Thymus (tissue), 11 donors: ENCODE measurements around the gene PSMD5. TPM values are rescaled to one million over a fixed set of nuclear protein-coding genes. Genes with fewer than 3 reads are reported as not detected.

ENCODE experiments used
- DNase-seq, 9 donors: peaks; one replicate each; pipeline ENCODE4 v3.0.0-alpha.2; 2013; ENCODE audit warnings: low spot score in 9 of 9, low read depth in 6 of 9, missing footprints in 1 of 9
- H3K27ac ChIP-seq, 2 donors: one replicate each; pipeline ENCODE4 v1.5.1; 2013; ENCODE audit warnings: control low read depth in 1 of 2, low read depth in 1 of 2, low read length in 1 of 2, mild to moderate bottlenecking in 1 of 2, moderate library complexity in 1 of 2
- H3K27me3 ChIP-seq, 2 donors: one replicate each; pipeline ENCODE4 v1.5.1; 2013; ENCODE audit warnings: low read length in 1 of 2; ENCODE audit not compliant: control insufficient read depth in 2 of 2, insufficient read depth in 1 of 2
- H3K36me3 ChIP-seq, 2 donors: one replicate each; pipeline ENCODE4 v1.5.1; 2013; ENCODE audit warnings: low read length in 1 of 2, mild to moderate bottlenecking in 1 of 2, moderate library complexity in 1 of 2; ENCODE audit not compliant: control insufficient read depth in 2 of 2, insufficient read depth in 2 of 2
- H3K4me1 ChIP-seq, 2 donors: one replicate each; pipeline ENCODE4 v1.5.1; 2013; ENCODE audit warnings: low read length in 2 of 2; ENCODE audit not compliant: control insufficient read depth in 2 of 2, insufficient read depth in 2 of 2
- H3K4me3 ChIP-seq, 2 donors: one replicate each; pipeline ENCODE4 v1.5.1; 2013; ENCODE audit warnings: low read length in 2 of 2, control low read depth in 1 of 2, mild to moderate bottlenecking in 1 of 2
- H3K9me3 ChIP-seq, 2 donors: one replicate each; pipeline ENCODE4 v1.5.1; 2013; ENCODE audit warnings: low read length in 1 of 2, mild to moderate bottlenecking in 1 of 2; ENCODE audit not compliant: control insufficient read depth in 2 of 2, insufficient read depth in 1 of 2
- whole genome bisulfite sequencing: extraction: QIAGEN DNeasy Blood & Tissue Kit; methylation state at CpG from one replicate; pipeline ENCODE4 v1.1.7; 2013; 5-methylcytosine and 5-hydroxymethylcytosine counted together
- polyA plus RNA-seq: library from polyadenylated mRNA; stranded (reverse); fragments of 200-250 nt; gene quantifications from one replicate; pipeline ENCODE4 v1.2.3, GENCODE V29; 2013
- total RNA-seq: library from RNA; stranded (reverse); fragments of 120-200 nt; gene quantifications from one replicate; pipeline ENCODE4 v1.2.4, GENCODE V29; 2013
- donor health status: healthy.

PSMD5 gene
- total and polyA plus RNA-seq, 2 donors = 17.6 to 24.2 TPM

DNA sequence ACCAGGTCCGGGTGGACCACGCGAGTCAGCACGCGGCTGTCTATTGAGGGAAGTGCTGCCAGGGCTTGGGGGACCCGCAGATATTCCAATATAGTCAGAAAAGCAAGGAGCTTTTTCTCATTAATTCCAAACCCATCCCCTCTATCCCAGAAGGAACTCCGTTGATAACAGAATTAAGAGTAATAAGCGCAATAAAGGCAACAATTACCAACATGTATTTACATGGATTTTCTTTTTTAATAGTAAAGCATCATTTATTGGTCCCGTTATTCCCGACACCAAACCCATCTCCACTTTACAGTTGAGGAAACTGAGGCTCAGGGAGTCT, 26.6 kb upstream of the PSMD5 start:
- Histone ChIP-seq H3K9me3 (no peaks in the 10 kb centered on the region), H3K4me3 (peak overlapping the region; percentile 70 to 72), H3K27ac (peak overlapping the region; percentile 89 to 94), H3K27me3 (no peaks in the 10 kb centered on the region), H3K36me3 (peaks cover 51 to 79% of the 10 kb centered on the region in 2 donors), H3K4me1 (peaks cover 0 to 37% of the 10 kb centered on the region in 2 donors)
- no peak for DNase-seq
- WGBS = 40% methylated on average over 10 of the region's 10 CpGs

DNA sequence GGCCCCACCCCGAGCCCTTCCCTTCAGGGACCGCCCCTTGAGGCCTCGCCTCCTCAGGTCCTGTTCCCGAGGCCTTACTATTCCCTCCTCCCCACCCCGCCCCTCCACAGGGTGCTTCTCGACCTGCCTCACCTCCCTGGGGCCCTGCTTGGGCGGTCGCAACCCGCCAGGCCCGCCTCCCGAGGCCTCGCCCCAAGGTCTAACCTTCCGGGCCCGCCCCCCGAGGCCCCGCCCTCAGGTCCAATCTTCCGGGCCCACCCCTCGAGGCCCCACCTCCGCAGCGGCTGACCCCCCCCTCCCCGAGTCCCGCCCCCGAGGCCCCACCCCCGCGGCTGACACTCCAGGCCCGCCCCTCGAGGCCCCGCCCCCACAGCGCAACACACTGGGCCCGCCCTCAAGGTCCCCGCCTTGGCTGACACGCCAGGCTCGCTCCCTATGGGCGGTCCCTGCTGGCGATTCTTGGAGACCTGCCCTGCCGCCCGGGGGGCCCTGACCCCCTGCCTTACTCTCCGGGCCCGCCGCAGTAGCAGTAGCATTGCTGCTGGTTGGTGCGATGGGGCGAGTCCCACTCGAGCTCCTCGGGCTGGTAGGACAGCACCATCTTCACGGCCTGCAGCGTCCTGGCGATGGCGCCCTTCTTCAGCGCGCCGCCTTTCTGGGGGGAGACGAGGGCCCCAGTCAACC, 26.1 kb upstream of the PSMD5 start:
- H3K36me3 ChIP-seq = peaks cover 50 to 79% of the 10 kb centered on the region in 2 donors
- H3K4me1 ChIP-seq = peaks cover 0 to 32% of the 10 kb centered on the region in 2 donors
- H3K27me3 ChIP-seq = no peaks in the 10 kb centered on the region
- 3% methylated on average over 52 of the region's 52 CpGs for WGBS
- H3K27ac ChIP-seq = peak overlapping the region; percentile 89 to 94
- H3K9me3 ChIP-seq = no peaks in the 10 kb centered on the region
- DNase-seq = peak in 7 of 9 donors; percentile 84 to 96 (median 92)
- peak overlapping the region; percentile 70 to 72 for H3K4me3 ChIP-seq

DNA sequence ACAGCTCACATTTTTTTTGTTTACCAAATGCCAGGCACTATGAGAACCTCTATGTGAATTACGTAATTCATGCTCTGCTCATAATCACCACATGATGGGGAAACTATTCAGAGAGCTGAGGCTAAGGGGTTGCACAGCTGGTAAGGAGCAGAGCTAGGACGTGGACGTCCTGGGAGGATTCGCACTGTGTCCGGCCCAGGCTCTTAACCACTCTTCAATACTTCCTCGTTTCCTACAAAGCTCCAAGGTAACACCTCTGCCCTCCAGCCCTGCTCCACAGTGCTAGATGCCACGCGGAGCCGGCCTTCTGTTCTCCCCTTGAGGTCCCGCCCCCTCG, 25.6 kb upstream of the PSMD5 start:
- no peaks in the 10 kb centered on the region for H3K27me3 ChIP-seq
- H3K4me1 ChIP-seq = peaks cover 0 to 27% of the 10 kb centered on the region in 2 donors
- 27% methylated on average over 11 of the region's 11 CpGs for WGBS
- no peaks in the 10 kb centered on the region for H3K9me3 ChIP-seq
- H3K27ac ChIP-seq = peak overlapping the region; percentile 48 to 63
- H3K4me3 ChIP-seq = peak overlapping the region; percentile 42 to 72
- peaks cover 51 to 79% of the 10 kb centered on the region in 2 donors for H3K36me3 ChIP-seq
- no peak for DNase-seq

DNA sequence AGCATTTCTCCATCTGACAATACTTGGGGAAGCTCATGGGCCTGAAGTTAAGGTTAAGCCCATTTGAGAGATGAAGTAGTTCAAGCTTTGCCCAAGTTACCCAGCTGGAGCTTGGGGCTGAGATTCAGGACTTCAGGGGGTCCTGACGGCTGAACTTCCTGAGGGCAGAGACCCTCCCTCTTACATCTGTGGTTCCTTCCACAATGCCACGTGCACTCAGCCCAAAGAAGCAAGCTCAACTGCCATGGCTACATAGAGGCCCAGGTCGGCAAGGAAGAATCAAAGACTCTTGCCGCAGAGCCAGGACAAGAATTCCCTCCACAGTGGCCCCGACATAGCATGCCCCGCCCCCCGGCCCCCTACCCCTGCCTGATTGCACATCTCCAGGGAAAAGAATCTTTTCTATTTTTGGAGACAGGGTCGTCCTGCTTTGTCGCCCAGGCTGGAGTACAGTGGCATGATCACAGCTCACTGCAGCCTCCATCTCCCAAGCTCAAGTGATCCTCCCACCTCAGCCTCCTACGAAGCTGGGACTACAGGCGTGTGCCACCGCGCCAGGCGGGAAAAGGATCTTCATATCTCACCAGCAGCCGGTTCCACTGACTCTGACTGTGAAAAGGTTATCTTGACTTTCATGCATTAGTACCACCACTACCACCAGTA, 25.1 kb upstream of the PSMD5 start:
- H3K27ac ChIP-seq = peak overlapping the region in 1 of 2 donors; percentile 63
- H3K27me3 ChIP-seq = no peaks in the 10 kb centered on the region
- no peaks in the 10 kb centered on the region for H3K9me3 ChIP-seq
- peak overlapping the region; percentile 42 to 72 for H3K4me3 ChIP-seq
- H3K4me1 ChIP-seq = peaks cover 0 to 23% of the 10 kb centered on the region in 2 donors
- peaks cover 52 to 79% of the 10 kb centered on the region in 2 donors for H3K36me3 ChIP-seq
- WGBS = 96% methylated on average over 15 of the region's 15 CpGs
- no peak for DNase-seq

DNA sequence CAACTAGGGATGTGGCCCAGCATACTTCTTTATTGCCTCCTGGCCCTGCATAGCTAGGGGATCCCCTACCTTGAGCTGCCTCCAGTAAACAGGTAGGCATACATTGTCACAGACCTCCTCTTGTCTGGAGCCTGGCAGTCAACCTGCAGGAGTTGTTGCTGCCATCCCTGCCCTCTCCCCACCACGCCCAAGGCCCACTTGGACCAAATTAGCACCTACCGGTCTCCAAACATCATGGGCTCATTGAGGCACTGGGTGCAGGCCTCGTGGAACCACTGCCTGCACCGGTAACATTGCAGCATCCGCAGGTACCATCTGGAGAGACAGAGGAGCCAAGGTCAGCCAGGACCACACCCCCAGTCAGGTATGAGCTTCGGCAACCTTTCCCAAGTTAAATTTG, 23.9 kb upstream of the PSMD5 start:
- Histone ChIP-seq H3K4me1 (peaks cover 0 to 23% of the 10 kb centered on the region in 2 donors), H3K36me3 (peaks cover 58 to 80% of the 10 kb centered on the region in 2 donors), H3K27ac (no peak overlapping the region), H3K27me3 (no peaks in the 10 kb centered on the region), H3K4me3 (no peak overlapping the region), H3K9me3 (no peaks in the 10 kb centered on the region)
- DNase-seq = no peak
- 98% methylated on average over 6 of the region's 6 CpGs for WGBS

DNA sequence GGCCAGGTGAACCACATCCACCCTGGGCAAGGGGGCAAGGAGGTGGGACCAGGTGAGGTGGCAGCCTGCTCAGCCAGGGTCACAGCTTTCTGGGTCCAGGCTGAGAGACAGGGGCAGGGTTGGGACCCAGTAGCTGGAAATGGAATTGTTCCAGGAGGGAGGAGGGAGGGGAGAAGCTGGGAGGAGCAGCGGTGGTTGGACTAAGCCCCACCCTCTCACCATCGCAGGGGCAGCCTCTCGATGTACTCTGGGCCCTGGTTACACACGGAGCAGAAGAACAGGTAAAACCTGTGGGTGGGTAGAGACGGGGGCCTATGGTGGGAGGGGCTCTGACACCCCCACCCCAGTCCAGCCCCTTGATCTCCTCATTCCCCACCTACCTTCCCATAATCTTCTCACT, 23.1 kb upstream of the PSMD5 start:
- no peak overlapping the region for H3K4me3 ChIP-seq
- H3K9me3 ChIP-seq = no peaks in the 10 kb centered on the region
- peaks cover 67 to 85% of the 10 kb centered on the region in 2 donors for H3K36me3 ChIP-seq
- H3K4me1 ChIP-seq = peaks cover 0 to 23% of the 10 kb centered on the region in 2 donors
- no peak overlapping the region for H3K27ac ChIP-seq
- no peaks in the 10 kb centered on the region for H3K27me3 ChIP-seq
- no peak for DNase-seq
- WGBS = 99% methylated on average over 5 of the region's 5 CpGs

DNA sequence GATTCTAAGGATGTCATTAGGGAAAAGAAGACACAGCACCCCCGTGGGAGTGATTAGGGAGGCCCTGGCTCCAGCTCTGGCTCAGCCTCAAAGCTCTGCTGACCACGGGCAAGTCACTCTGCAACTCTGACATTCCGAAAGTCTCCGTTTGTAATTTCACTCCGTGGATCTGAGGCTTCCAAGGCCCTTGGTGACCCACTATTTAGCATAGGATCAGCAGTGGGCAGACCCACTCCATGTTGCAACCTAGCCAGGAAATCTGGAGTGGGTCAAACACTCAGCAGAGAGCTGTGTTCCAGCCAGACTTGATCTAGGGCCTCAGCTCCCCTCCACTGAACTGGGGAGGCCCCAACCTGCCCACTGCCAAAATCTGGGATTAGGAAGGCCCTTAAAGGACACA, 22.5 kb upstream of the PSMD5 start:
- Histone ChIP-seq H3K4me1 (peaks cover 0 to 18% of the 10 kb centered on the region in 2 donors), H3K9me3 (no peaks in the 10 kb centered on the region), H3K27ac (no peak overlapping the region), H3K4me3 (no peak overlapping the region), H3K27me3 (no peaks in the 10 kb centered on the region), H3K36me3 (peaks cover 70 to 86% of the 10 kb centered on the region in 2 donors)
- WGBS = 98% methylated on average over 5 of the region's 5 CpGs
- no peak for DNase-seq

DNA sequence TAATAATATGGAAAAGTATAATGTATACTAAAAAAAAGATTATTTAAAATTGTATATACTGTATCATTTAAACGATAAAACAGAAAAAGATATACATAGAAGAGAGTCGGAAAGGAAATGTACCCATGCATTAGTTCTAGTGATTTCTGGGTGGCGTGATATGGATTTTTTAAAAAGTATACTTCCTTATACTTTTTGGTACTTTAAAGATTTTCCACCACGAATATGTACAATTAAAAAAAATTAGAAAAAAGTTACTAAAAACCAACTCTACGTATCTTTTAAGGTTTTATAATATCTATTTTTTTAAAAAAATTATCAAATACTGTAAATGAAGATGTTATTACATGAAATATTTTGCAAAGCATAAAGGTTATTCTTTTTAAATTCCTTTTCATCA, 22.0 kb upstream of the PSMD5 start:
- Histone ChIP-seq H3K27me3 (no peaks in the 10 kb centered on the region), H3K27ac (no peak overlapping the region), H3K4me3 (no peak overlapping the region), H3K36me3 (peaks cover 73 to 86% of the 10 kb centered on the region in 2 donors), H3K4me1 (peaks cover 0 to 14% of the 10 kb centered on the region in 2 donors), H3K9me3 (no peaks in the 10 kb centered on the region)
- no peak for DNase-seq
- 97% methylated on average over 5 of the region's 5 CpGs for WGBS

DNA sequence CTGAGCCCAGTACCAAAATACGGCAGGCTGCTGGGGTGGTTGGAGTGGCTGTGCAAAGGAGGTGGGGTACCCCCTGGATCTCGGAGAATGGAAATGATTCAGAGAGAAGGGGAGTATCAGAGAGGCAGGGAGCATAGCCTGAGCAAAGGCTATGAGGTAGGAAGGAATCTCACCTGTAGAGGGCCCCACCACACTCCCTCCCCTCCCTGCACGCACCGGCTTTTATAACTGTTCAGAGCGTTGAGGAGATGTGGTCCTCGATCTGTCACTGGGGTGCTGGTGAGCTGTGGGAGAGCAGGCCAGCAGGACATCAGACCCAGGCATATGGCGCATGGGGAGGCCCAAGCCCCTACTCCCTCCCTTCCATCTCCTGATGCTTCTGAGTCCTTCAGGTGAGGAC, 21.1 kb upstream of the PSMD5 start:
- no peaks in the 10 kb centered on the region for H3K9me3 ChIP-seq
- no peaks in the 10 kb centered on the region for H3K27me3 ChIP-seq
- no peak overlapping the region for H3K4me3 ChIP-seq
- H3K4me1 ChIP-seq = peaks cover 0 to 5% of the 10 kb centered on the region in 2 donors
- no peak overlapping the region for H3K27ac ChIP-seq
- DNase-seq = no peak
- H3K36me3 ChIP-seq = peaks cover 80 to 91% of the 10 kb centered on the region in 2 donors
- WGBS = 97% methylated on average over 7 of the region's 7 CpGs
